Natural killer cell (primary cell): Measurements from ENCODE around the gene TUFT1. TPM values are rescaled to one million over a fixed set of nuclear protein-coding genes. Genes with fewer than 3 reads are reported as not detected.
"Not testable (repeated sequence)": the region's sequence is repeated elsewhere in the genome, so short reads cannot be mapped to it uniquely, and the experiment has no call there.

Experiments
- ATAC-seq, 3 donors: fragments of 150-1000 bp in 2 of 3; fragments of 200-7000 bp in 1 of 3; cut with Tn5 transposase; 1 replicate in 1 of 3; 2 replicates in 2 of 3; pipeline ENCODE4 v1.10.0; 2021; ENCODE audit warnings: mild to moderate bottlenecking in 2 of 3, moderate library complexity in 2 of 3
- DNase-seq, 2 donors: peaks; one replicate each; pipeline versions ENCODE4 v3.0.0 to v3.0.0-alpha.2; 2013 to 2021; ENCODE audit warnings: mixed read lengths in 1 of 2
- H3K27ac ChIP-seq: one replicate; pipeline ENCODE4 v1.5.1; 2013; ENCODE audit warnings: mild to moderate bottlenecking, low read length
- H3K27me3 ChIP-seq: one replicate; pipeline ENCODE4 v1.6.1; 2013; ENCODE audit warnings: low read length; ENCODE audit not compliant: control insufficient read depth, insufficient read depth
- H3K36me3 ChIP-seq: one replicate; pipeline ENCODE4 v1.6.1; 2013; ENCODE audit warnings: low read length; ENCODE audit not compliant: control insufficient read depth, insufficient read depth
- H3K4me1 ChIP-seq: one replicate; pipeline ENCODE4 v1.6.1; 2013; ENCODE audit warnings: low read length; ENCODE audit not compliant: control insufficient read depth, insufficient read depth
- H3K4me3 ChIP-seq: one replicate; pipeline ENCODE4 v1.5.1; 2013; ENCODE audit warnings: low read length
- H3K9me3 ChIP-seq: one replicate; pipeline ENCODE4 v1.6.1; 2013; ENCODE audit warnings: low read length; ENCODE audit not compliant: control insufficient read depth, insufficient read depth
- H3K27ac Mint-ChIP-seq, 2 donors: one replicate each; pipeline ENCODE4 v1.8.0; 2022; ENCODE audit warnings: mild to moderate bottlenecking in 2 of 2, mixed read lengths in 2 of 2, moderate library complexity in 1 of 2
- H3K27me3 Mint-ChIP-seq, 2 donors: one replicate each; pipeline ENCODE4 v1.8.0; 2022; ENCODE audit warnings: low read depth in 2 of 2, mixed read lengths in 2 of 2
- H3K36me3 Mint-ChIP-seq: one replicate; pipeline ENCODE4 v1.8.0; 2022; ENCODE audit warnings: mixed read lengths
- H3K4me1 Mint-ChIP-seq, 2 donors: one replicate each; pipeline ENCODE4 v1.8.0; 2022; ENCODE audit warnings: mixed read lengths in 2 of 2
- H3K4me3 Mint-ChIP-seq: one replicate; pipeline ENCODE4 v1.8.0; 2022; ENCODE audit warnings: mild to moderate bottlenecking, moderate library complexity, mixed read lengths
- H3K9me3 Mint-ChIP-seq, 2 donors: one replicate each; pipeline ENCODE4 v1.8.0; 2022; ENCODE audit warnings: mixed read lengths in 2 of 2
- WGBS: methylation state at CpG from one replicate; pipeline ENCODE4 v1.1.7; 2013; ENCODE audit warnings: missing lambda C conversion rate; ENCODE audit not compliant: insufficient coverage; 5-methylcytosine and 5-hydroxymethylcytosine counted together
- intact Hi-C: fragments of 100-400 bp; cut with micrococcal nuclease; formaldehyde crosslinking; loops from one replicate; pipeline ENCODE4 v1.14.2; 2022
- total RNA-seq, 4 donors: library from RNA; stranded (reverse); fragments of 120-200 nt in 1 of 4; gene quantifications; one replicate each; pipeline versions ENCODE4 v1.2.3 to v1.2.4, GENCODE V29; 2013 to 2022
- TF ChIP-seq, protein P1 (sequence below): fragments of 200-600 bp; IDR thresholded peaks from one replicate; pipeline ENCODE4 v1.8.0; 2022; ENCODE audit warnings: antibody characterized with exemption

The TUFT1 gene
- total RNA-seq, 3 donors from 2014 or later (not counting 1 experiment from before 2014, with no cell fraction given), result 4.6 to 7.2 (median 5.0) TPM

DNA sequence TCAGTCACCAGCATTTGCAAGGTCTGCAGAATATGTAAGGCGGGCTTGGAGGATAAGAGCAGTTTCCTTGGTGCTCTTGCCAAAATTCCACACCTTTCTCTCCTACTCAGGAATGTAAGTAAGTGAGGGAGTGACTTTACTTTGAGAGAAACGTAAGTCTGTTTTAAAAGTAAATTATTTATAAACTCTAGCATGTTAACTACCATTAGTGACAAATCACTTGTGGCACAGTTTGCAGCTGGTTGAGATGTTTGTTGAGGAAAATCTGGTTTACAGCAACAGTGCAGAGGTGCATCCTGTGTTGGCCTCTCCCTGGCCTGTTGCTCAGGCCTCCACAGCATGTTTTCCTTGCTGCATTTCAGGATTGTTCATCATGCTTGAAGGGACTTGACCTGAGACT lies 20.4 kb upstream of the TUFT1 start:
- no peaks in the 10 kb centered on the region for H3K4me1 ChIP-seq
- TF ChIP-seq, protein P1, sequence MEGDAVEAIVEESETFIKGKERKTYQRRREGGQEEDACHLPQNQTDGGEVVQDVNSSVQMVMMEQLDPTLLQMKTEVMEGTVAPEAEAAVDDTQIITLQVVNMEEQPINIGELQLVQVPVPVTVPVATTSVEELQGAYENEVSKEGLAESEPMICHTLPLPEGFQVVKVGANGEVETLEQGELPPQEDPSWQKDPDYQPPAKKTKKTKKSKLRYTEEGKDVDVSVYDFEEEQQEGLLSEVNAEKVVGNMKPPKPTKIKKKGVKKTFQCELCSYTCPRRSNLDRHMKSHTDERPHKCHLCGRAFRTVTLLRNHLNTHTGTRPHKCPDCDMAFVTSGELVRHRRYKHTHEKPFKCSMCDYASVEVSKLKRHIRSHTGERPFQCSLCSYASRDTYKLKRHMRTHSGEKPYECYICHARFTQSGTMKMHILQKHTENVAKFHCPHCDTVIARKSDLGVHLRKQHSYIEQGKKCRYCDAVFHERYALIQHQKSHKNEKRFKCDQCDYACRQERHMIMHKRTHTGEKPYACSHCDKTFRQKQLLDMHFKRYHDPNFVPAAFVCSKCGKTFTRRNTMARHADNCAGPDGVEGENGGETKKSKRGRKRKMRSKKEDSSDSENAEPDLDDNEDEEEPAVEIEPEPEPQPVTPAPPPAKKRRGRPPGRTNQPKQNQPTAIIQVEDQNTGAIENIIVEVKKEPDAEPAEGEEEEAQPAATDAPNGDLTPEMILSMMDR, result no peak
- Mint-ChIP-seq H3K36me3 (no peaks in the 10 kb centered on the region), H3K27me3 (peaks cover 4 to 6% of the 10 kb centered on the region in 2 donors), H3K27ac (no peak overlapping the region), H3K4me1 (no peaks in the 10 kb centered on the region), H3K4me3 (no peak overlapping the region), H3K9me3 (no peaks in the 10 kb centered on the region)
- no peaks in the 10 kb centered on the region for H3K27me3 ChIP-seq
- no peaks in the 10 kb centered on the region for H3K36me3 ChIP-seq
- no peak for DNase-seq
- intact Hi-C loops, result no loop called here
- no peak for ATAC-seq
- H3K9me3 ChIP-seq, result no peaks in the 10 kb centered on the region
- no peak overlapping the region for H3K27ac ChIP-seq
- WGBS, result no CpG with 5 or more reads among the region's 2 CpGs
- H3K4me3 ChIP-seq, result no peak overlapping the region

DNA sequence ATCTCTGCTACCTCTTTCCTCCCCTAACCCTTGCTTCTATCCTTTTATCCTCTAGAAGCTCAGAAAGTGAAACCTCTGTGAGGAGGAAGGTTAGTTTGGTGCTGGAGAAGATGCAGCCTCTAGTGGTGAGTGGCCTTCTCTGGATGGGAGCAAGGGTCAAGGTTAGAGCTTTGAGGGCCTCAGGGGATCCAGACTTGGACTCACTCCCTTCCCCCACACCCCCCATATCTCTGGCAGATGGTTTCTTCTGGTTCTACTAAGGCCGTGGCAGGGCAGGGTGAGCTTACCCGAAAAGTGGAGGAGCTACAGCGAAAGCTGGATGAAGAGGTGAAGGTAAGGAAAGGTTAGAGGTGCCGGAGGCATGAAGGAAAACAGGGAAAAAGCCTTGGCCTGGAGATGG lies 19.8 kb upstream of the TUFT1 start:
- no peaks in the 10 kb centered on the region for H3K4me1 ChIP-seq
- ATAC-seq (no peak), DNase-seq (no peak)
- H3K27me3 ChIP-seq, result no peaks in the 10 kb centered on the region
- H3K4me1 Mint-ChIP-seq, result no peaks in the 10 kb centered on the region
- TF ChIP-seq, protein P1, result no peak
- peaks cover 6 to 7% of the 10 kb centered on the region in 2 donors for H3K27me3 Mint-ChIP-seq
- H3K36me3 ChIP-seq, result no peaks in the 10 kb centered on the region
- no peak overlapping the region for H3K27ac Mint-ChIP-seq
- no peak overlapping the region for H3K4me3 Mint-ChIP-seq
- no peak overlapping the region for H3K27ac ChIP-seq
- WGBS, result 98% methylated on average over 4 of the region's 4 CpGs
- no peaks in the 10 kb centered on the region for H3K9me3 ChIP-seq
- intact Hi-C loops, result no loop called here
- no peak overlapping the region for H3K4me3 ChIP-seq
- no peaks in the 10 kb centered on the region for H3K36me3 Mint-ChIP-seq
- H3K9me3 Mint-ChIP-seq, result no peaks in the 10 kb centered on the region

DNA sequence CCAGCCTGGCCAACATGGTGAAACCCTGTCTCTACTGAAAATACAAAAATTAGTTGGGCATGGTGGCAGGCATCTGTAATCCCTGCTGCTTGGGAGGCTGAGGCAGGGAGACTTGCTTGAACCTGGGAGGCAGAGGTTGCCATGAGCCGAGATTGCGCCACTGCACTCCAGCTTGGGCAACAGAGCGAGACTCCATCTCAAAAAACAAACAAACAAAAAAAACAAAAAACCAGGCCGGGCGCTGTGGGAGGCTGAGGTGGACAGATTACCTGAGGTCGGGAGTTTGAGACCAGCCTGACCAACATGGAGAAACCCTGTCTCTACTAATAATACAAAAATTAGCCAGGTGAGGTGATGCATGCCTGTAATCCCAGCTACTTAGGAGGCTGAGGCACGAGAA lies 17.7 kb upstream of the TUFT1 start:
- WGBS, result 88% methylated on average over 6 of the region's 7 CpGs
- H3K4me3 ChIP-seq, H3K9me3 Mint-ChIP-seq, H3K9me3 ChIP-seq, intact Hi-C loops, DNase-seq, H3K27me3 Mint-ChIP-seq, H3K36me3 Mint-ChIP-seq, H3K27me3 ChIP-seq, H3K4me3 Mint-ChIP-seq, H3K4me1 ChIP-seq, H3K4me1 Mint-ChIP-seq, H3K36me3 ChIP-seq, H3K27ac ChIP-seq, ATAC-seq, H3K27ac Mint-ChIP-seq: not testable (repeated sequence)

DNA sequence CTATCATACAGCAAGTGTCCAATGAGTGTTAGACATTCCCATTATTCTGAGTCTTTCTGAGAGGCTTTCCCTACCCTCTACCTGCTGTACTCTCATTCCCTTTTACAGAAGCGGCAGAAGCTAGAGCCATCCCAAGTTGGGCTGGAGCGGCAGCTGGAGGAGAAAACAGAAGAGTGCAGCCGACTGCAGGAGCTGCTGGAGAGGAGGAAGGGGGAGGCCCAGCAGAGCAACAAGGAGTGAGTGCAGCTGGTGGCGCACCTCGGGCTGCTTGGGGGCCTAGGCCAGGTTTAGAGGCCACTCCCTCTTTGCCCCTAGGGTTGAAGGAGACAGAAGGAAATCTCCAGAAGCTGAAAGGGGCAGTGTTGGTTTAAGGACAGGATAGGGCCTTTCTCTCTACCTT lies 16.8 kb upstream of the TUFT1 start:
- H3K4me3 Mint-ChIP-seq, result no peak overlapping the region

More for the DNA sequence above, 16.8 kb upstream of the TUFT1 start:
- Histone ChIP-seq H3K36me3 (no peaks in the 10 kb centered on the region), H3K27me3 (no peaks in the 10 kb centered on the region), H3K4me3 (no peak overlapping the region), H3K4me1 (no peaks in the 10 kb centered on the region), H3K9me3 (no peaks in the 10 kb centered on the region), H3K27ac (no peak overlapping the region)
- Mint-ChIP-seq H3K9me3 (no peaks in the 10 kb centered on the region), H3K4me1 (no peaks in the 10 kb centered on the region), H3K27me3 (peaks cover 6 to 7% of the 10 kb centered on the region in 2 donors), H3K27ac (no peak overlapping the region), H3K36me3 (no peaks in the 10 kb centered on the region)
- TF ChIP-seq, protein P1, result no peak
- WGBS, result 92% methylated on average over 5 of the region's 5 CpGs
- intact Hi-C loops, result no loop called here
- no peak for DNase-seq
- ATAC-seq, result no peak
